Endothelial cell of umbilical vein (primary cell): ENCODE results near the gene DIP2B. TPM values are rescaled to one million over a fixed set of nuclear protein-coding genes. Genes with fewer than 3 reads are reported as not detected.
A peak's percentile ranks its signal among the peaks of the same experiment; 100 is the strongest.

Experiments
- BruUV-seq: library from RNA; stranded (reverse); fragments of 400-500 nt; replicated peaks from 2 replicates; lab custom pipeline; 2021; lab: Mats Ljungman, UMichigan
- CTCF ChIA-PET: fragments of 300-600, 350-600 bp; sonication (Branson Sonifier 250); formaldehyde crosslinking; loops from one replicate; lab custom pipeline; 2021; ENCODE audit warnings: antibody characterized with exemption, inconsistent platforms; lab: Charles Lee
- POLR2A ChIA-PET: fragments of 300-600, 350-600 bp; sonication (Branson Sonifier 250); formaldehyde crosslinking; loops from one replicate; lab custom pipeline; 2021; ENCODE audit warnings: antibody characterized with exemption, inconsistent platforms; lab: Charles Lee
- DNase-seq: peaks from one replicate; pipeline ENCODE4 v3.0.0-alpha.2; 2011; ENCODE audit warnings: low read depth, low spot score
- FAIRE-seq: peaks from 2 replicates; lab custom pipeline; 2011; peaks lifted over from hg19 to GRCh38; lab: Jason Lieb, UNC
- H2AFZ ChIP-seq: 2 replicates; pipeline ENCODE4 v1.6.0; 2012; ENCODE audit warnings: low read depth, low read length, control low read depth, inconsistent platforms
- H3K27ac ChIP-seq: 2 replicates; pipeline ENCODE4 v1.5.1; 2011; ENCODE audit warnings: low read depth, mild to moderate bottlenecking, control low read depth, low read length, moderate library complexity; ENCODE audit not compliant: insufficient read depth
- H3K27me3 ChIP-seq, 2 experiments: 2 replicates each; pipeline versions ENCODE4 v1.6.0 to v1.6.1; 2011; ENCODE audit warnings: low read length in 2 of 2, mixed read lengths in 1 of 2; ENCODE audit not compliant: control insufficient read depth in 2 of 2, insufficient read depth in 2 of 2
- H3K36me3 ChIP-seq, 2 experiments: 2 replicates in 1 of 2; 3 replicates in 1 of 2; pipeline ENCODE4 v1.5.1; 2011; ENCODE audit warnings: low read length in 2 of 2, mild to moderate bottlenecking in 1 of 2, moderate library complexity in 1 of 2; ENCODE audit not compliant: control insufficient read depth in 2 of 2, insufficient read depth in 2 of 2; ENCODE audit errors: extremely low read depth in 1 of 2
- H3K4me1 ChIP-seq: 3 replicates; pipeline ENCODE4 v1.5.1; 2011; ENCODE audit warnings: mild to moderate bottlenecking, low read length; ENCODE audit not compliant: control insufficient read depth, insufficient read depth; ENCODE audit errors: extremely low read depth
- H3K4me2 ChIP-seq: 2 replicates; pipeline ENCODE4 v1.6.1; 2011; ENCODE audit warnings: low read length, control low read depth, mixed read lengths; ENCODE audit not compliant: insufficient read depth
- H3K4me3 ChIP-seq, 3 experiments: fragments of 200-600 bp in 1 of 3; sonication (generic), shearing (Covaris generic) in 1 of 3; replicated peaks in 1 of 3; 2 replicates each; pipeline ENCODE4 v1.5.1; 2011 to 2016; ENCODE audit warnings: control low read depth in 3 of 3, low read length in 3 of 3, mild to moderate bottlenecking in 2 of 3, inconsistent platforms in 1 of 3, low read depth in 1 of 3, moderate library complexity in 1 of 3; ENCODE audit not compliant: insufficient read depth in 1 of 3
- H3K79me2 ChIP-seq: 2 replicates; pipeline ENCODE4 v1.6.0; 2012; ENCODE audit warnings: low read length, inconsistent platforms; ENCODE audit not compliant: control insufficient read depth, insufficient read depth
- H3K9ac ChIP-seq: replicated peaks from 2 replicates; pipeline ENCODE3; 2011; ENCODE audit warnings: low read length, control low read depth; ENCODE audit not compliant: insufficient read depth; ENCODE audit errors: extremely low read depth
- H3K9me1 ChIP-seq: replicated peaks from 3 replicates; pipeline ENCODE4 v1.6.0; 2011; ENCODE audit warnings: mild to moderate bottlenecking, low read length; ENCODE audit not compliant: control insufficient read depth, insufficient read depth; ENCODE audit errors: extremely low read depth
- H3K9me3 ChIP-seq: replicated peaks from 2 replicates; pipeline ENCODE4 v1.5.1; 2012; ENCODE audit warnings: low read length, inconsistent platforms; ENCODE audit not compliant: control insufficient read depth, insufficient read depth
- H4K20me1 ChIP-seq: replicated peaks from 2 replicates; pipeline ENCODE3; 2011; ENCODE audit warnings: mild to moderate bottlenecking, low read length; ENCODE audit not compliant: control insufficient read depth, insufficient read depth; ENCODE audit errors: extremely low read depth
- CTCF ChIP-seq, 2 donors: IDR thresholded peaks; 1 replicate in 1 of 2; 2 replicates in 1 of 2; pipeline ENCODE4 v1.5.1; 2011; ENCODE audit warnings: low read length in 2 of 2, mild to moderate bottlenecking in 2 of 2, moderate library complexity in 2 of 2, control low read depth in 1 of 2, inconsistent platforms in 1 of 2, low read depth in 1 of 2; ENCODE audit not compliant: insufficient read depth in 1 of 2; ENCODE audit errors: extremely low read depth in 1 of 2
- EZH2 ChIP-seq: IDR thresholded peaks from 2 replicates; pipeline ENCODE4 v1.6.1; 2012; ENCODE audit warnings: borderline replicate concordance, low read depth, mild to moderate bottlenecking, moderate library complexity, low read length, inconsistent platforms; ENCODE audit not compliant: severe bottlenecking
- FOS ChIP-seq: IDR thresholded peaks from 2 replicates; pipeline ENCODE4 v1.6.1; 2011; ENCODE audit warnings: mild to moderate bottlenecking, low read length, moderate library complexity, borderline replicate concordance; ENCODE audit not compliant: insufficient read depth
- GATA2 ChIP-seq: IDR thresholded peaks from 2 replicates; pipeline ENCODE4 v1.7.0; 2011; ENCODE audit warnings: low read depth, mild to moderate bottlenecking, moderate library complexity, mixed read lengths, low read length; ENCODE audit not compliant: insufficient read length, insufficient read depth
- JUN ChIP-seq: IDR thresholded peaks from 2 replicates; pipeline ENCODE4 v1.6.1; 2011; ENCODE audit warnings: borderline replicate concordance, low read depth; ENCODE audit not compliant: insufficient read length, insufficient read depth
- MAX ChIP-seq: IDR thresholded peaks from 2 replicates; pipeline ENCODE4 v1.6.1; 2011; ENCODE audit not compliant: insufficient read depth, insufficient read length
- MYC ChIP-seq: IDR thresholded peaks from one replicate; pipeline ENCODE4 v1.6.1; 2011; ENCODE audit warnings: mild to moderate bottlenecking, low read depth, low read length
- POLR2A ChIP-seq: IDR thresholded peaks from 2 replicates; pipeline ENCODE4 v1.6.1; 2012; ENCODE audit warnings: low read depth, mild to moderate bottlenecking, control low read depth, low read length
- POLR2AphosphoS5 ChIP-seq: IDR thresholded peaks from 2 replicates; pipeline ENCODE4 v1.6.1; 2012; ENCODE audit warnings: low read depth, mild to moderate bottlenecking, control low read depth, low read length, moderate library complexity; ENCODE audit not compliant: insufficient read depth
- dilution Hi-C: fragments of 300-500 bp; cut with MboI; formaldehyde crosslinking; loops from one replicate; pipeline ENCODE4 v1.15.0; 2019; ENCODE audit warnings: low sequenced_read_pairs; ENCODE audit not compliant: extremely low pct_ligation_motif_present
- intact Hi-C: fragments of 100-400 bp; cut with micrococcal nuclease; formaldehyde crosslinking; loops from one replicate; pipeline ENCODE4 v1.10.0; 2022
- polyA plus RNA-seq, 4 experiments: library from polyadenylated mRNA; depleted of rRNA in 3 of 4; stranded (reverse) in 3 of 4; unstranded in 1 of 4; fragments of >200 nt; gene quantifications; 2 replicates each; pipeline versions ENCODE4 v1.2.1 to v1.2.3, GENCODE V29; 2011 to 2012; ENCODE audit warnings: missing spikeins in 1 of 4
- total RNA-seq: library from RNA; stranded (reverse); gene quantifications from 2 replicates; pipeline ENCODE4 v1.2.3, GENCODE V29; 2021

Gene DIP2B
- total and polyA plus RNA-seq, 2 donors (not counting 3 experiments of a cell fraction or from before 2014, with no cell fraction given), result 14.5 to 28.0 TPM

GRCh38 chr12:50545213-50545612 is 40.4 kb downstream of the DIP2B start:
- ChIA-PET CTCF (no interaction called here), POLR2A (no interaction called here)

GRCh38 chr12:50545786-50546185 is 41.0 kb downstream of the DIP2B start:
- DNase-seq (peak; percentile 19), FAIRE-seq (no peak)
- no peaks in the 10 kb centered on the region for H3K9me3 ChIP-seq
- dilution Hi-C loops (no loop called here), intact Hi-C loops (no loop called here)
- no peaks in the 10 kb centered on the region for H3K27me3 ChIP-seq
- ChIA-PET CTCF (no interaction called here), POLR2A (no interaction called here)
- H3K4me3 ChIP-seq, result no peak overlapping the region
- H3K4me2 ChIP-seq, result no peak overlapping the region
- H3K9ac ChIP-seq, result no peak overlapping the region
- no peaks in the 10 kb centered on the region for H3K36me3 ChIP-seq
- TF ChIP-seq GATA2 (no peak), EZH2 (no peak), JUN (no peak), CTCF (IDR thresholded peaks at IDR 0.05; ENCODE audit: extremely low read depth in 1 of 2, insufficient read depth in 1 of 2, low read depth in 1 of 2, low read length in 2 of 2) (no peak), POLR2A (no peak), FOS (no peak), MYC (no peak), MAX (no peak), POLR2AphosphoS5 (no peak)
- no peaks in the 10 kb centered on the region for H3K9me1 ChIP-seq
- no TSS peak for BruUV-seq
- no peak overlapping the region for H3K27ac ChIP-seq
- no peak overlapping the region for H2AFZ ChIP-seq
- H3K4me1 ChIP-seq, result peaks cover 20% of the 10 kb centered on the region
- peaks cover 22% of the 10 kb centered on the region for H3K79me2 ChIP-seq
- no peaks in the 10 kb centered on the region for H4K20me1 ChIP-seq

More at GRCh38 chr12:50545213-50545612, 40.4 kb downstream of the DIP2B start:
- H3K9ac ChIP-seq, result no peak overlapping the region
- no peaks in the 10 kb centered on the region for H3K36me3 ChIP-seq
- H3K4me1 ChIP-seq, result peaks cover 15% of the 10 kb centered on the region
- H3K4me2 ChIP-seq, result no peak overlapping the region
- no TSS peak for BruUV-seq
- FAIRE-seq (no peak), DNase-seq (no peak)
- intact Hi-C loops, result no loop called here
- no peaks in the 10 kb centered on the region for H4K20me1 ChIP-seq
- no peak overlapping the region for H3K4me3 ChIP-seq
- H3K79me2 ChIP-seq, result peaks cover 22% of the 10 kb centered on the region
- no peak overlapping the region for H2AFZ ChIP-seq
- no peaks in the 10 kb centered on the region for H3K9me1 ChIP-seq
- no peak overlapping the region for H3K27ac ChIP-seq
- no peaks in the 10 kb centered on the region for H3K27me3 ChIP-seq
- TF ChIP-seq POLR2A, result no peak
- no peaks in the 10 kb centered on the region for H3K9me3 ChIP-seq
- dilution Hi-C loops, result no loop called here
